Left ventricle myocardium superior (tissue), 1 donor: Measurements from ENCODE around the gene MTRR. TPM values are rescaled to one million over a fixed set of nuclear protein-coding genes. Genes with fewer than 3 reads are reported as not detected.
A peak's percentile ranks its signal among the peaks of the same experiment; 100 is the strongest.

Source experiments
- ATAC-seq: fragments of 200-7000 bp; cut with Tn5 transposase; one replicate; pipeline ENCODE4 v1.9.1; 2020; ENCODE audit warnings: mild to moderate bottlenecking, moderate library complexity
- DNase-seq: peaks from one replicate; pipeline ENCODE4 v3.0.0-alpha.2; 2020
- intact Hi-C: fragments of 100-400 bp; cut with micrococcal nuclease; formaldehyde crosslinking; loops from one replicate; pipeline ENCODE4 v1.11.0; 2022
- total RNA-seq: library from RNA; stranded (reverse); fragmentation: NEBNext Ultra II Directional; extraction: Animal tissue kit (Norgen Biotek cat#: 25700); gene quantifications from one replicate; pipeline ENCODE4 v1.2.1, GENCODE V29; 2021
- donor health status: DM: no; HTN: yes; CAD: no; lungs with severe emphysema.

The MTRR gene
- total RNA-seq, 1 donor from 2014 or later, result 30.0 TPM

GRCh38 chr5:7927466-7928375, 58.8 kb downstream of the MTRR start:
- ATAC-seq (peak; percentile 78), DNase-seq (peak; percentile 35)
- intact Hi-C loops, result no loop called here

DNA sequence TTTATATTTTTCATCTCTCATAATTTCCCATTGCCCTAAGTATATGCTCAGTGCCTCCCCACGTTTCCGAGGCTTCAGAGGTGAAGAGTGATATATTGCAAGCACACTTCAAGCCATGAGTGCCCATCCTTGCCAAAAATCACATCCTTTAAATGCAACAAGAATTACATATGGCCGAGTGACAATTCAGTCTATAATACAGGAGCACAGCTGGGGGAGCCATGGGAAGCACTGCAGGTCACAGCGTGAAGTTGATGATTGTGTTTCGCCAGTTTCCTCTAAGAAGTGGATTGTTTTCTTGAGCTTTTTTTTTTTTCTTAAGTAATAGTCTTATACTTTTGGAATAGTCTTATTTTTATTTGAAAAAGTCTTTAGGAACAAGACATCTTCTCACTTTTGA, 61.1 kb downstream of the MTRR start:
- intact Hi-C loops, result no loop called here
- DNase-seq (no peak), ATAC-seq (no peak)

DNA sequence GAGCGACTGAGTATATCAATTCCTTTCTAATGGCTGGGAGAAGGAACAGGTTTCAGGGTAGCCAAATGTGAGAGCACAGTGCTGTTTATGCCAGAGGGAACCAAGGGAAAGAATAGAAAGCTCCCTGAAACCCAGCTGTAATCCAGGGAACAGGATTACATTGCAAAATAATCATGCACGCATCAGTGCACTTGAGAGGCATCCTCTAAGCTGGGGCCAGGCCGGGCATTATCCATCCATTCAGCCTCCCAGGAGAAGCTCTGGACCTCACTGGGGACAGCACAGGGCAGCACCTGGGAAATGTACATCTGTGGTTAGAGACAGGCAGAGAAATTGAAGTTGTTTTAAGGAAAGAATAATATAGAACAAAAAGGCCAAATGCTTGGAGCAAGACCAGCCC, 72.7 kb downstream of the MTRR start:
- intact Hi-C loops, result no loop called here
- DNase-seq (no peak), ATAC-seq (no peak)

- no peak for ATAC-seq
- no peak for DNase-seq
- intact Hi-C loops, result no loop called here
Observed at GRCh38 chr5:7947301-7947700, 78.4 kb downstream of the MTRR start.

Other genes with a start within 250 kb of the MTRR start
- gene CFAP90, start 18.0 kb upstream of the MTRR start, total RNA-seq, result not detected
- gene FASTKD3, start 117 bp upstream of the MTRR start, total RNA-seq, result 5.6 TPM